Measurements from ENCODE around the gene ANKS3. TPM values are rescaled to one million over a fixed set of nuclear protein-coding genes. Genes with fewer than 3 reads are reported as not detected.

Gene ANKS3
- total RNA-seq, 1 donor from 2014 or later = 8.7 TPM

DNA sequence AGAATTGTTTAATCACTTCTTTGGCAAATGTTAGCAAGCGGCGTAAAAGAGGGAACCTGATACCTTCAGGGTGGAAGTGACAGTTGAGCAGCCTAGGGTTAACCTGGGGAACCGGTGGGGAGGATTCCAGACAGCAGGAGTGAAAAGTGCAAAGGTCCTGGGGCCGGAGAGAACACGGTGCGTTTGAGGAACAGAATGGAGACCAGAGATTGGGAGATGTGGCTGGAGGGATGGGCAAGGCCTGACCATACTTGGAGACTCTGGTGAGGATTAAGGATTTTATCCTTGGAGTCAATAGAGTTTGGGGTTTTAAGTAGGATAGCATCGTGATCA lies 35.2 kb upstream of the ANKS3 start:
- H3K9me3 ChIP-seq (replicated peaks) = no peaks in the 10 kb centered on the region
- TF ChIP-seq, protein P1, sequence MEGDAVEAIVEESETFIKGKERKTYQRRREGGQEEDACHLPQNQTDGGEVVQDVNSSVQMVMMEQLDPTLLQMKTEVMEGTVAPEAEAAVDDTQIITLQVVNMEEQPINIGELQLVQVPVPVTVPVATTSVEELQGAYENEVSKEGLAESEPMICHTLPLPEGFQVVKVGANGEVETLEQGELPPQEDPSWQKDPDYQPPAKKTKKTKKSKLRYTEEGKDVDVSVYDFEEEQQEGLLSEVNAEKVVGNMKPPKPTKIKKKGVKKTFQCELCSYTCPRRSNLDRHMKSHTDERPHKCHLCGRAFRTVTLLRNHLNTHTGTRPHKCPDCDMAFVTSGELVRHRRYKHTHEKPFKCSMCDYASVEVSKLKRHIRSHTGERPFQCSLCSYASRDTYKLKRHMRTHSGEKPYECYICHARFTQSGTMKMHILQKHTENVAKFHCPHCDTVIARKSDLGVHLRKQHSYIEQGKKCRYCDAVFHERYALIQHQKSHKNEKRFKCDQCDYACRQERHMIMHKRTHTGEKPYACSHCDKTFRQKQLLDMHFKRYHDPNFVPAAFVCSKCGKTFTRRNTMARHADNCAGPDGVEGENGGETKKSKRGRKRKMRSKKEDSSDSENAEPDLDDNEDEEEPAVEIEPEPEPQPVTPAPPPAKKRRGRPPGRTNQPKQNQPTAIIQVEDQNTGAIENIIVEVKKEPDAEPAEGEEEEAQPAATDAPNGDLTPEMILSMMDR (IDR thresholded peaks at IDR 0.05; ENCODE audit: borderline replicate concordance) = no peak
- H3K4me1 ChIP-seq = peaks cover 39% of the 10 kb centered on the region
- peaks cover 9% of the 10 kb centered on the region for H3K36me3 ChIP-seq
- peak overlapping the region; percentile 86 for H3K4me3 ChIP-seq
- peak overlapping the region; percentile 91 for H3K27ac ChIP-seq (replicated peaks)
- intact Hi-C loops (cut with micrococcal nuclease) = no loop called here
- DNase-seq = no peak
- no peaks in the 10 kb centered on the region for H3K27me3 ChIP-seq (ENCODE audit: low read depth)

DNA sequence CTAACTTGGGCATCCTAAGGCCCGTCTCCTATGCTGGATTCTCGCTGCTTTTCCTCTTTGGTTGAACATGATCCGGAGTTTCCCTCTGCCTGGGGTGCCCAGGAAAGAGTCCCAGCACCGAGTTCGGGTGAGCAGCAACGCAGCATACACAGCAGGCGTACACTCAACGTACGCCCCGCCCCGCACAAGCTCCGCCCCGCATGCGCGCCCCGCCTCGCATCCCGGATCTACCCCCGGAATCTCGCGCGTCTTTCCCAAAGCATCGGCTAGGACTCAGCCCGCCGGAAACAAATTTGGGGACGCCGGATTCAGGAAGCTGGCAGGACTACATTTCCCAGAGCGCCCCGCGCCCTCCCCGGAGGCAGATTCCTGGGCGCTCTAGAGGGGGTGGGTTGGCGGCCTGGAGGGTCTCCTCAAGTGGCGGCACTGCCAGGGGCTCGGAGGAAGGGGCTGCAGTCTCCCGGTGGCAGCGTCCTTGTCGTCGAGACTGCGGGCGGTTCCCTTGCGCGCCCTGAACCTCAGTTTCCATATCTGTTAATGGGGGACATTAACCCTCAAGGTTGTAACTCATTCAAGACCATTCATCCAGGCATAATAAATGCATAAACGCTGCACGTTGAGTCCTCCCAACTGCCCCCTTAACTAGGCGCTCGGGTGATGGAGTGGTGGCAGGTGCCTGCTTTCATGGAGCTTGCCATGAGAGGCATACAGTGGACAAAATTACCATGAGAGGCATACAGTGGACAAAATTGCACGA lies 34.7 kb upstream of the ANKS3 start:
- no peaks in the 10 kb centered on the region for H3K27me3 ChIP-seq (ENCODE audit: low read depth)
- no peaks in the 10 kb centered on the region for H3K9me3 ChIP-seq (replicated peaks)
- H3K4me1 ChIP-seq = peaks cover 39% of the 10 kb centered on the region
- intact Hi-C loops (cut with micrococcal nuclease) = no loop called here
- peak; percentile 99 for DNase-seq
- H3K4me3 ChIP-seq = peak overlapping the region; percentile 86
- peak overlapping the region; percentile 91 for H3K27ac ChIP-seq (replicated peaks)
- TF ChIP-seq, protein P1 (IDR thresholded peaks at IDR 0.05; ENCODE audit: borderline replicate concordance) = no peak
- peaks cover 15% of the 10 kb centered on the region for H3K36me3 ChIP-seq

DNA sequence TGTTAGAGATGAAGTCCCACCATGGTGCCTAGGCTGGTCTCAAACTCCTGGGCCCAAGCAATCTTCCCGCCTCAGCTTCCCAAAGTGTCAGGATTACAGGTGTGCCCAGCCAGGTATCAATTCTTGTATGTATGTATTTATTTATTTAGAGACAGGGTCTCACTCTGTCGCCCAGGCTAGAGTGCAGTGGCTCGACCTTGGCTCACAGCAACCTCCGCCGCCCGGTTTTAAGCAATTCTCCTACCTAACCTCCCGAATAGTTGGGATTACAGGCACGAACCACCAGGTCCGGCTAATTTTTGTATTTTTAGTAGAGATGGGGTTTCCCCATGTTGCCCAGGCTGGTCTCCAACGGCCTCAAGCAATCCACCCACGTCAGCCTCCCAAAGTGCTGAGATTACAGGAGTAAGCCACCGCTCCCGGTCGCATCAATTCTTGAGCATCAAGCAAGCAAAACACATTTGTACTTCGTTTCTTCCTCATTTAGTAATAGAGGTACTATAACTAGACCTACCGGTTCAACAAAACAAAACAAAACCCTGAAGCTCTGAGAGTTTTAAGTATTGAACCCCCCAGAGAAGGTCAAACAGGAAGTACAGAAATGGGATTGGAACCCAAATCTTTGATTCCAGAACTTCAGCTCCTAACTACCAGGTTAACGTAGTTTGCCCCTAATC lies 33.9 kb upstream of the ANKS3 start:
- H3K27ac ChIP-seq (replicated peaks) = peak overlapping the region; percentile 91
- no peaks in the 10 kb centered on the region for H3K27me3 ChIP-seq (ENCODE audit: low read depth)
- intact Hi-C loops (cut with micrococcal nuclease) = no loop called here
- peaks cover 22% of the 10 kb centered on the region for H3K36me3 ChIP-seq
- no peaks in the 10 kb centered on the region for H3K9me3 ChIP-seq (replicated peaks)
- peaks cover 39% of the 10 kb centered on the region for H3K4me1 ChIP-seq
- DNase-seq = no peak
- H3K4me3 ChIP-seq = peak overlapping the region; percentile 86
- TF ChIP-seq, protein P1 (IDR thresholded peaks at IDR 0.05; ENCODE audit: borderline replicate concordance) = no peak

DNA sequence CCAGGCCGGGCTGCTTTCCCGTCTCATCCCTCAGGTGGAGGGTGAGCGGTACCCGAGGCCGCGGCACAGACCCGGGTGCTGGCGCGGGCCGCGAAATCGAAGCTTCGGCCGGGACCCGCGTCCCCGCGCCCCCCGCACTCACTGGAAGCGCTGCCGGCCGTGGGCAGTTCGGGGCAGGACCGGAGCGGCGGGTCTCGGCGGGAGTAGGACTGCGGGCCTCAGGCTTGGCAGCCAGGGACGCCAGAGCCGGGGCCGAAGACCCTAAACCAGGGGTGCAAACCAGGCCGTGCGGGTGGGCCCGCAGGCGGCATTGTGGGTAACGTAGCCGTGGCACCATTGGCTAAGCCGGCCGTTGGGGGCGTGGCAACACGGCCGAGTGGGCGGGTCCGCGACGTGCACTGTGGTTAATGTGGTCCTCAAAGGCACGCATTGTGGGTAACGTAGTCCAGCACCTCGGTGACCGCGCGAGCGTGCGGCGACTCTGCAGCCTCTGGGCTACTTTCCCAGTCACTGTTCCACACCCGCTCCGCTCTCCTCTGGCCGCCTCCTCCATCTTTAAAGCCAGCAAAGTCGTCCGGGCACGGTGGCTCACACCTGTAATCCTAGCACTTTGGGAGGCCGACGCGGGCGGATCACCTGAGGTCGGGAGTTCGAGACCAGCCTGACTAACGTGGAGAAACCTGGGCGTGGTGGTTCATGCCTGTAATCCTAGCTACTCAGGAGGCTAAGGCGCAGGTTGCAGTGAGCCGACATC lies 33.0 kb upstream of the ANKS3 start, which contains the start of gene ZNF500:
Gene ZNF500, minus strand, starts transcription at position 288 of the 754 bp plus-strand sequence. CDS start 1,184 bp downstream, outside the sequence.
- peak; percentile 99 for DNase-seq
- Histone ChIP-seq H3K4me1 (peaks cover 44% of the 10 kb centered on the region), H3K4me3 (peak within 1 kb of the TSS; percentile 86), H3K27me3 (ENCODE audit: low read depth) (no peaks in the 10 kb centered on the region), H3K27ac (replicated peaks) (peak within 1 kb of the TSS; percentile 91), H3K9me3 (replicated peaks) (no peaks in the 10 kb centered on the region), H3K36me3 (peaks cover 32% of the 10 kb centered on the region)
- intact Hi-C loops (cut with micrococcal nuclease) = no loop called here
- TF ChIP-seq, protein P1 (IDR thresholded peaks at IDR 0.05; ENCODE audit: borderline replicate concordance) = peak; percentile 10

Data from left ventricle myocardium inferior (tissue), 1 donor.